Tibial artery (tissue), 4 donors: ENCODE results near the gene KRT75.
A peak's percentile ranks its signal among the peaks of the same experiment; 100 is the strongest.

Source experiments
- DNase-seq, 2 donors: peaks; one replicate each; pipeline ENCODE4 v3.0.0-alpha.2; 2019
- H3K27ac ChIP-seq, 2 donors: fragments of 200-600 bp; sonication (generic) in 1 of 2; 1 replicate in 1 of 2; 2 replicates in 1 of 2; pipeline ENCODE4 v1.5.1; 2018 to 2019; ENCODE audit warnings: mild to moderate bottlenecking in 1 of 2
- H3K27me3 ChIP-seq, 2 donors: fragments of 200-600 bp; sonication (generic) in 1 of 2; one replicate each; pipeline versions ENCODE4 v1.5.1 to v1.6.0; 2016 to 2019
- H3K36me3 ChIP-seq, 3 donors: fragments of 200-600 bp; sonication (generic) in 2 of 3; one replicate each; pipeline ENCODE4 v1.5.1; 2016 to 2019; ENCODE audit warnings: mild to moderate bottlenecking in 2 of 3
- H3K4me1 ChIP-seq, 4 donors: fragments of 200-600 bp; sonication (generic) in 2 of 4; 1 replicate in 3 of 4; 2 replicates in 1 of 4; pipeline ENCODE4 v1.5.1; 2016 to 2019
- H3K4me3 ChIP-seq, 2 donors: fragments of 200-600 bp; sonication (generic) in 1 of 2; 1 replicate in 1 of 2; 2 replicates in 1 of 2; pipeline ENCODE4 v1.5.1; 2018 to 2019; ENCODE audit warnings: mild to moderate bottlenecking in 2 of 2
- H3K9me3 ChIP-seq, 3 donors: fragments of 200-600 bp; sonication (generic) in 1 of 3; one replicate each; pipeline ENCODE4 v1.5.1; 2016 to 2019
- intact Hi-C: fragments of 100-400 bp; cut with DNase I; formaldehyde crosslinking; loops from one replicate; pipeline ENCODE4 v1.15.0; 2023; ENCODE audit warnings: low total_unique reads
- TF ChIP-seq, protein P1 (sequence below), 2 experiments: fragments of 200-600 bp in 1 of 2; fragments of 450-650 bp in 1 of 2; IDR thresholded peaks; one replicate each; pipeline ENCODE4 v1.5.1; 2017 to 2019; ENCODE audit warnings: antibody characterized with exemption in 2 of 2, mild to moderate bottlenecking in 1 of 2, moderate library complexity in 1 of 2

Gene KRT75

DNA sequence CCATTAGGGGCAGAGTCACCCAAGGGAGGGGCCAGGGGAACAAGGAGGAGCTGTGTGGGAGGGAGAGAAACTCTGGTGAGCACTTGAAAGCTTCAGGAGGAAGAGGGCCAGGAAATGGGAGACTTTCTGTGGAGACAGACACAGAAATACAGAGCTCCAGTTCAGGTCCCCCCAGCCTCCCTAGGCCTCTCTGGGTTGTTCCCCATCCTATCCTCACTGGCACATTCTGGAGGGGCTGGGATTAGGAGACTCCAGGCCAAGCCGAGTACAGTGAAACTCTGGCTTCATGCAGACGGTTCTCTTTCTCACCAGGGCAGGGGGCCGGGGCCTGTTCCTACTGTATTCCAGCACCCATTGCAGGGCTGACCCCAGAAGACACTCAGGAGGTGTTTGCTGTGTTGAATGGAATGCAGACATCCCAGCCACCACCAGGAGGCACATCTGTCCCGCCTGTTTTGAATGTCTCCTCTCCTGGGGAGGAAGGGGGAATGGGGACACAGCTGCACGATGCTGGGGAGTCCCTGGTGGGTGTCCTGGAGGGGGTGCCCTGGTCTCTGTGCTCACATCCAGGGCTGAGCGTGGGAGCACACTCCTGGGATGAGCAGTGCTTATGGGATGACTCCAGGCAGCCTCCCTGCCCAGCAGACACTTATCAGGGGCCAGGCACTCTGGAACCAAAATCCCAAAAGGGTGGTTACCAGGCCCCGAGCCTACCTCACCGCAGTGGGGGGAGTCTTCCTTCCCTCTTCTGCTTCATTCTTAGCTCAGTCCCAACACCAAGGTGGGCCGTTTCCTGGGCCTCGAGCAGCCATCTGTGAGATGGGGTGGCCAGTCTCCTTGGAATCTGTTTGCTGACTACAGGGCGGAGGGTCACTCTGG, 43.2 kb downstream of the KRT75 start:
- H3K27ac ChIP-seq = peak overlapping the region in 1 of 2 donors; percentile 8
- no peak for DNase-seq
- intact Hi-C loops = no loop called here
- H3K4me3 ChIP-seq = no peak overlapping the region
- H3K36me3 ChIP-seq = no peaks in the 10 kb centered on the region
- peaks cover 0 to 15% of the 10 kb centered on the region in 2 donors for H3K27me3 ChIP-seq
- H3K4me1 ChIP-seq = peaks cover 0 to 17% (median 7%) of the 10 kb centered on the region in 4 donors
- no peaks in the 10 kb centered on the region for H3K9me3 ChIP-seq
- TF ChIP-seq, protein P1, sequence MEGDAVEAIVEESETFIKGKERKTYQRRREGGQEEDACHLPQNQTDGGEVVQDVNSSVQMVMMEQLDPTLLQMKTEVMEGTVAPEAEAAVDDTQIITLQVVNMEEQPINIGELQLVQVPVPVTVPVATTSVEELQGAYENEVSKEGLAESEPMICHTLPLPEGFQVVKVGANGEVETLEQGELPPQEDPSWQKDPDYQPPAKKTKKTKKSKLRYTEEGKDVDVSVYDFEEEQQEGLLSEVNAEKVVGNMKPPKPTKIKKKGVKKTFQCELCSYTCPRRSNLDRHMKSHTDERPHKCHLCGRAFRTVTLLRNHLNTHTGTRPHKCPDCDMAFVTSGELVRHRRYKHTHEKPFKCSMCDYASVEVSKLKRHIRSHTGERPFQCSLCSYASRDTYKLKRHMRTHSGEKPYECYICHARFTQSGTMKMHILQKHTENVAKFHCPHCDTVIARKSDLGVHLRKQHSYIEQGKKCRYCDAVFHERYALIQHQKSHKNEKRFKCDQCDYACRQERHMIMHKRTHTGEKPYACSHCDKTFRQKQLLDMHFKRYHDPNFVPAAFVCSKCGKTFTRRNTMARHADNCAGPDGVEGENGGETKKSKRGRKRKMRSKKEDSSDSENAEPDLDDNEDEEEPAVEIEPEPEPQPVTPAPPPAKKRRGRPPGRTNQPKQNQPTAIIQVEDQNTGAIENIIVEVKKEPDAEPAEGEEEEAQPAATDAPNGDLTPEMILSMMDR (IDR thresholded peaks at IDR 0.05) = peak; percentile 32 to 38

DNA sequence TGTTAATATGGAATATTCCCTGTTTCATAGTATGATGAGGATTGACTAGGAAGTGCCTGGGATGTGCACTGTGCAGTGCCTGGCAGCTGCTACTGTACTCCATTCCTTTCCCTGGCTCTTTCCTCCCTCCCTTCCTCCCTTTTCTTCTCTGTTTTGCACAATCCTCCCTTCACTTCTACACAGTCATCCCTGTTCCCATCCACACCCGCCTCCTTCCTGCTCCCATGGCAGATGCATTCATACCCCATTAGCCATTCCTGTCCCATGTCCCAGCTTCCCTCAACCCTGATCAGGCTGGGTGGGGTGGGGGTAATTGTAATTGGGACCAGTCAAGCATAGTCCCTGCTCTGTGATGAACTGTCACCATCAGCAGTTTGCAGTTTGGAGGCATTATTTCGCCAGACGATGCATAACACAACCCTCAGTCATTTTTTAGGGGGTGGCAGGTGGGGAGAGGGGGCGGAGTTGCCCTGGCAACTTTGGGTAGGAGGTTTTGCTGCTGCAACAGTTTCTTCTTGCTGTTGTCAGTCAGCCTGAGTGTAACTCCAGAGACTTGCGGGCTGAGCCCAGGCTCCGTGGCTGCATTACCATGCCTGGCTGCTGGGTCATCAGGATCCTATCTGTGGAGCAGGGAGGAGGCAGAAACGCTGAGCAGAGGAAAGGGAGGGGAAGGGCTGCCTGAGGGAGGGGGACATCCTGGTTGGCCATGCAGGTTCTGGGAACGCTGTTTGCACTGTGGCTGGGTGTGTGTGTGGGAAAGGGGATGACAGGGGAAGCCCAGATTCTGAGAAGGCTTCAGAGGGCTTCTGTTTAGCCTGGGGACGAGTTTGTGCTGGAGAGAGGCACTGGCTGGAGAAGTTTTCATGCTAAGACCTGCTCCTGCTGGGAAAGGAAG, 44.6 kb downstream of the KRT75 start:
- TF ChIP-seq, protein P1 (IDR thresholded peaks at IDR 0.05) = no peak
- Histone ChIP-seq H3K27ac (no peak overlapping the region), H3K27me3 (peaks cover 0 to 22% of the 10 kb centered on the region in 2 donors), H3K36me3 (no peaks in the 10 kb centered on the region), H3K4me1 (peaks cover 0 to 17% (median 7%) of the 10 kb centered on the region in 4 donors), H3K4me3 (no peak overlapping the region), H3K9me3 (no peaks in the 10 kb centered on the region)
- no peak for DNase-seq
- intact Hi-C loops = loop anchor here (10.0 kb wide), 1 partner anchor 195 kb away; no protein-coding TSS in a partner anchor

DNA sequence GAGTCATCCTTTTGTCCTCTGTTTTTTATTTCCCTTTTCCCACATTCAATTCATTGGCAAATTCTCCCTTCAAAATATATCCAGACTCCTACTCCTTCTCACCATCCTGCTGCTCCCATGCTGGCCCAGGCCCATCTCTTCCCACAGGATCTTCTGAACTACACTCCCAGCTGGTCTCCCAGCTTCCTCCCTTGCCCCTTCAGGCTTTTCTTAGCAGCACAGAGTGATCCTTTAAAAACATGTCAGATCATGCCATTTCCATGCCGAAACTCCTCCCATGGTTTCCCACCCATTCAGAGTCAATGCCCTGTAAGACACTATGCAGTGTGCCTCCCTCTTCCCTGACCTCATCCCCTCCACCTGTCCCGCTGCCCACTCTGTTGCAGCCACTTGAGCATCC, 46.3 kb downstream of the KRT75 start:
- no peaks in the 10 kb centered on the region for H3K9me3 ChIP-seq
- no peak for DNase-seq
- TF ChIP-seq, protein P1 (IDR thresholded peaks at IDR 0.05) = no peak
- H3K36me3 ChIP-seq = no peaks in the 10 kb centered on the region
- H3K4me1 ChIP-seq = peaks cover 0 to 14% (median 5%) of the 10 kb centered on the region in 4 donors
- H3K27me3 ChIP-seq = peaks cover 0 to 22% of the 10 kb centered on the region in 2 donors
- no peak overlapping the region for H3K4me3 ChIP-seq
- intact Hi-C loops = loop anchor here (10.0 kb wide), 1 partner anchor 197 kb away; no protein-coding TSS in a partner anchor
- no peak overlapping the region for H3K27ac ChIP-seq

DNA sequence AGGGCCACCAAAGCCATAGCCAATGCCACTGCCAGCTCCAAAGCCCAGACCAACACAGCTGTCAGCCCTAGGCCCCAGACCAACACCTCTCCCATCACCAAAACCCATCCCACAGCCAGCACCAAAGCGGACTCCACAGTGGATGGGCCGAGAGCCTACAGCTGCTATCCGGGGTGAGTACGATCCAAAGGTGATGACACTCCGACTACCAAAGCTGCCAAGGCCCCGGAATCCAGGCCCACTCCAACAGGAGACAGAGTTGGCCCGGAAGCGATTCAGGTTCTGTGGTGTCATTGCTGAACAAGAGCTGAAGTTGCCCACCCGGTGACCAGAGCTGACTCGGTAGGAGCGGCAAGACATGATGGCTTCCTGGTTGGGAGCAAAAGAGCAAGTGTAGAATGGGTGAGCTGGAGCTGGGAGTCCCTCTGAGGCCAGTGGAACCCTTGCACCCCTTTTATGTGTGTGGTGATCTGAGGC, 48.9 kb downstream of the KRT75 start, which contains the start of gene KRT84:
TSS of gene KRT84 (minus strand) at position 427 of the 477 bp plus-strand sequence. CDS start at position 360, 67 bp downstream.
- H3K4me3 ChIP-seq = no peak within 1 kb of the TSS
- peaks cover 0 to 22% of the 10 kb centered on the region in 2 donors for H3K27me3 ChIP-seq
- intact Hi-C loops = loop anchor here (10.0 kb wide), 1 partner anchor 200 kb away; no protein-coding TSS in a partner anchor
- TF ChIP-seq, protein P1 (IDR thresholded peaks at IDR 0.05) = no peak
- no peaks in the 10 kb centered on the region for H3K4me1 ChIP-seq
- DNase-seq = no peak
- H3K9me3 ChIP-seq = no peaks in the 10 kb centered on the region
- no peak within 1 kb of the TSS for H3K27ac ChIP-seq
- H3K36me3 ChIP-seq = no peaks in the 10 kb centered on the region

DNA sequence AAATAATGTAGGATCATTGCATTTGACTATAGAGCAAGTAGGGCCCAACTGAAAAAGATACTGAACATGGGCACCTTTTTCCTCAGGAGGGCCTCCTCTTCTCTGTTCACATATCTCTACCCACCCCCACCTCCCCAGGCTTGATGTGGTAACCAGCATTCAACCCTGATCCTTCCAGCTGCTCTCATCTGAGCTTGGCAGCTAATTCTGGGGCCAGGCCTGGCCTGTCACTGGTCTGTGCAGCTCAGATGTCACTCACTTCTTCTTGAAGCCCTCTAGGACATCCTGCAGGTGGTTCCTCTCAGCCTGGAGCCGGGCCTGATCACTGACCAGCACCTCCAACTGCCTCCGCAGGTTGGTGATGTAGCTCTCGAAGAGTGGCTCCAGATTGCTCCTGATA, 50.8 kb downstream of the KRT75 start:
- DNase-seq = no peak
- TF ChIP-seq, protein P1 (IDR thresholded peaks at IDR 0.05) = no peak
- Histone ChIP-seq H3K4me1 (no peaks in the 10 kb centered on the region), H3K36me3 (no peaks in the 10 kb centered on the region), H3K4me3 (no peak overlapping the region), H3K27me3 (peaks cover 0 to 20% of the 10 kb centered on the region in 2 donors), H3K27ac (no peak overlapping the region), H3K9me3 (no peaks in the 10 kb centered on the region)
- intact Hi-C loops = loop anchor here (10.0 kb wide), 1 partner anchor 201 kb away; no protein-coding TSS in a partner anchor
